ENCODE data around the gene MYO5A. TPM values are rescaled to one million over a fixed set of nuclear protein-coding genes. Genes with fewer than 3 reads are reported as not detected.

The MYO5A gene
- total and polyA plus RNA-seq, 2 donors (not counting 3 experiments of a cell fraction or from before 2014, with no cell fraction given) = 31.9 to 91.9 TPM

DNA sequence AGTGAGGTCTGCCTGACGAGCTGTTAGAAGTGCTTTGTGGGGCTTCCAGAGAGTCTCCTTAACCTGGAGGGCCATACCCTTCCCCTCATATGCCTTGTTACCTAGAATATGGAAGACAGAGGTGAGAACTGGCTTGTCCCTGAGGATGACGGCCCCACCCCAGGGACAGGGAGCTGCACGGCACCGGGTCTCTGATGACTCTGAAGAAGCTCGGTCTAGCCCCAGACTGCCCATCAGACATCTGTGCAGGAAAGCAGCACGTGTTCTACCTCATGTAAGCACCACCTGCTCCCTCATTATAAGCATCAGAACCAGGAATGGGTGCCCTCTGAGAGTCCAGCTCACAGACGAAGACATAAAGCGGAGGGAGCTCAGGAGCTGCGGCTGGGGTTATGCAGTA lies 251.1 kb downstream of the MYO5A start:
- Histone ChIP-seq H3K4me1 (ENCODE audit: control insufficient read depth, extremely low read depth, insufficient read depth, low read length) (no peaks in the 10 kb centered on the region), H2AFZ (ENCODE audit: low read depth, low read length) (no peak overlapping the region), H3K9me1 (replicated peaks; ENCODE audit: control insufficient read depth, extremely low read depth, insufficient read depth, low read length) (no peaks in the 10 kb centered on the region), H3K9me3 (replicated peaks; ENCODE audit: control insufficient read depth, insufficient read depth, low read length) (no peaks in the 10 kb centered on the region), H3K27me3 (ENCODE audit: control insufficient read depth in 2 of 2, insufficient read depth in 2 of 2, low read length in 2 of 2) (no peaks in the 10 kb centered on the region), H3K4me2 (ENCODE audit: insufficient read depth, low read length) (no peak overlapping the region), H3K36me3 (ENCODE audit: control insufficient read depth in 2 of 2, extremely low read depth in 1 of 2, insufficient read depth in 2 of 2, low read length in 2 of 2) (peaks cover 0 to 11% of the 10 kb centered on the region in 2 experiments), H3K79me2 (ENCODE audit: control insufficient read depth, insufficient read depth, low read length) (no peaks in the 10 kb centered on the region), H3K27ac (ENCODE audit: insufficient read depth, low read depth, low read length) (no peak overlapping the region), H4K20me1 (replicated peaks; ENCODE audit: control insufficient read depth, extremely low read depth, insufficient read depth, low read length) (no peaks in the 10 kb centered on the region), H3K4me3 (replicated peaks in 1 of 3; ENCODE audit: insufficient read depth in 1 of 3, low read depth in 1 of 3, low read length in 3 of 3) (no peak overlapping the region), H3K9ac (replicated peaks; ENCODE audit: extremely low read depth, insufficient read depth, low read length) (no peak overlapping the region)
- intact Hi-C loops (cut with micrococcal nuclease) (no loop called here), dilution Hi-C loops (cut with MboI; ENCODE audit: extremely low pct_ligation_motif_present, low sequenced_read_pairs) (no loop called here)
- ChIA-PET POLR2A (no interaction called here), CTCF (interaction anchor here (1.1 to 1.7 kb wide), 2 partner anchors 13 to 458 kb away, joined by 3 to 5 read pairs; no protein-coding TSS in a partner anchor)
- FAIRE-seq = no peak
- no peak for DNase-seq (ENCODE audit: low read depth, low spot score)
- no TSS peak for BruUV-seq (replicated peaks)
- TF ChIP-seq, protein P1, sequence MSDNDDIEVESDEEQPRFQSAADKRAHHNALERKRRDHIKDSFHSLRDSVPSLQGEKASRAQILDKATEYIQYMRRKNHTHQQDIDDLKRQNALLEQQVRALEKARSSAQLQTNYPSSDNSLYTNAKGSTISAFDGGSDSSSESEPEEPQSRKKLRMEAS (IDR thresholded peaks at IDR 0.05; ENCODE audit: insufficient read depth, insufficient read length) = no peak
- TF ChIP-seq MYC (IDR thresholded peaks at IDR 0.05; ENCODE audit: low read depth, low read length) = no peak

DNA sequence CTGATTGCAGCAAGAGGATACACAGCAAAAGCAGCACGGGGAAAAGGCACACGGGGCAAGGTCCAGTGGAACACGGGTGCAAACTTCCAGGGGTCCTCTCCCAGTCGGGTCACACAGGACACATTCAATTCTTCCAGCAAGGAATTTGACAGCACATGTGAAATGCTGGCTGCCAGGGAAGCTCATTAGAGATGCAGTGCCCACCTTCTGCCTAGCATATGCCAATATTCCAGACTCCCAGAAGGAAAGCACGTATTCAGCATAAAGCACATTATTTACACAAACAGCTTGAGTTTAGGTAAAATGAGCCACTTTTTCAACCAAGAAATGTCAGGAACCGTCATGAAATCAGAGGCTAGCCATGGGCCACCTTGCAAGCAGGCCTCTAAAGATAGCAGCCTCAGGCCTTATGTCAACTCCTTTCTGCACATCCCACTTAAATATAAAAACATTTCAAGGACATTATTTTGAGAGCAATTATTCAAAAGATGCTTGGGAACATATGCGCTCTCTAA lies 252.4 kb downstream of the MYO5A start:
- Histone ChIP-seq H3K27ac (ENCODE audit: insufficient read depth, low read depth, low read length) (no peak overlapping the region), H3K9me1 (replicated peaks; ENCODE audit: control insufficient read depth, extremely low read depth, insufficient read depth, low read length) (no peaks in the 10 kb centered on the region), H2AFZ (ENCODE audit: low read depth, low read length) (no peak overlapping the region), H3K9me3 (replicated peaks; ENCODE audit: control insufficient read depth, insufficient read depth, low read length) (no peaks in the 10 kb centered on the region), H4K20me1 (replicated peaks; ENCODE audit: control insufficient read depth, extremely low read depth, insufficient read depth, low read length) (no peaks in the 10 kb centered on the region), H3K79me2 (ENCODE audit: control insufficient read depth, insufficient read depth, low read length) (no peaks in the 10 kb centered on the region), H3K36me3 (ENCODE audit: control insufficient read depth in 2 of 2, extremely low read depth in 1 of 2, insufficient read depth in 2 of 2, low read length in 2 of 2) (peaks cover 0 to 11% of the 10 kb centered on the region in 2 experiments), H3K4me2 (ENCODE audit: insufficient read depth, low read length) (no peak overlapping the region), H3K9ac (replicated peaks; ENCODE audit: extremely low read depth, insufficient read depth, low read length) (no peak overlapping the region), H3K4me3 (replicated peaks in 1 of 3; ENCODE audit: insufficient read depth in 1 of 3, low read depth in 1 of 3, low read length in 3 of 3) (no peak overlapping the region), H3K4me1 (ENCODE audit: control insufficient read depth, extremely low read depth, insufficient read depth, low read length) (no peaks in the 10 kb centered on the region), H3K27me3 (ENCODE audit: control insufficient read depth in 2 of 2, insufficient read depth in 2 of 2, low read length in 2 of 2) (no peaks in the 10 kb centered on the region)
- intact Hi-C loops (cut with micrococcal nuclease) = no loop called here
- no peak for TF ChIP-seq POLR2AphosphoS5 (IDR thresholded peaks at IDR 0.05; ENCODE audit: insufficient read depth, low read depth, low read length)
- TF ChIP-seq FOS (IDR thresholded peaks at IDR 0.05; ENCODE audit: borderline replicate concordance, insufficient read depth, low read length) = no peak
- TF ChIP-seq, protein P1 (IDR thresholded peaks at IDR 0.05; ENCODE audit: insufficient read depth, insufficient read length) = no peak
- no peak for TF ChIP-seq JUN (IDR thresholded peaks at IDR 0.05; ENCODE audit: borderline replicate concordance, insufficient read depth, insufficient read length, low read depth)
- TF ChIP-seq POLR2A (IDR thresholded peaks at IDR 0.05; ENCODE audit: low read depth, low read length) = no peak
- TF ChIP-seq MYC (IDR thresholded peaks at IDR 0.05; ENCODE audit: low read depth, low read length) = no peak
- no peak for TF ChIP-seq GATA2 (IDR thresholded peaks at IDR 0.05; ENCODE audit: insufficient read depth, insufficient read length, low read depth, low read length)
- TF ChIP-seq, protein P2, sequence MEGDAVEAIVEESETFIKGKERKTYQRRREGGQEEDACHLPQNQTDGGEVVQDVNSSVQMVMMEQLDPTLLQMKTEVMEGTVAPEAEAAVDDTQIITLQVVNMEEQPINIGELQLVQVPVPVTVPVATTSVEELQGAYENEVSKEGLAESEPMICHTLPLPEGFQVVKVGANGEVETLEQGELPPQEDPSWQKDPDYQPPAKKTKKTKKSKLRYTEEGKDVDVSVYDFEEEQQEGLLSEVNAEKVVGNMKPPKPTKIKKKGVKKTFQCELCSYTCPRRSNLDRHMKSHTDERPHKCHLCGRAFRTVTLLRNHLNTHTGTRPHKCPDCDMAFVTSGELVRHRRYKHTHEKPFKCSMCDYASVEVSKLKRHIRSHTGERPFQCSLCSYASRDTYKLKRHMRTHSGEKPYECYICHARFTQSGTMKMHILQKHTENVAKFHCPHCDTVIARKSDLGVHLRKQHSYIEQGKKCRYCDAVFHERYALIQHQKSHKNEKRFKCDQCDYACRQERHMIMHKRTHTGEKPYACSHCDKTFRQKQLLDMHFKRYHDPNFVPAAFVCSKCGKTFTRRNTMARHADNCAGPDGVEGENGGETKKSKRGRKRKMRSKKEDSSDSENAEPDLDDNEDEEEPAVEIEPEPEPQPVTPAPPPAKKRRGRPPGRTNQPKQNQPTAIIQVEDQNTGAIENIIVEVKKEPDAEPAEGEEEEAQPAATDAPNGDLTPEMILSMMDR (IDR thresholded peaks at IDR 0.05; ENCODE audit: extremely low read depth in 1 of 2, insufficient read depth in 1 of 2, low read depth in 1 of 2, low read length in 2 of 2) = no peak
- TF ChIP-seq EZH2 (IDR thresholded peaks at IDR 0.05; ENCODE audit: borderline replicate concordance, low read depth, low read length, severe bottlenecking) = no peak
- dilution Hi-C loops (cut with MboI; ENCODE audit: extremely low pct_ligation_motif_present, low sequenced_read_pairs) = no loop called here
- no peak for FAIRE-seq
- BruUV-seq (replicated peaks) = no TSS peak
- no peak for DNase-seq (ENCODE audit: low read depth, low spot score)
- POLR2A ChIA-PET = no interaction called here
- CTCF ChIA-PET = interaction anchor here (1.0 kb wide), 2 partner anchors 15 to 459 kb away, joined by 3 read pairs; no protein-coding TSS in a partner anchor

All from endothelial cell of umbilical vein (primary cell).